Measurements from ENCODE around the gene ZNF124.
"Not testable (repeated sequence)": the region's sequence is repeated elsewhere in the genome, so short reads cannot be mapped to it uniquely, and the experiment has no call there.

Gene ZNF124

GRCh38 chr1:247147781-247148180, 24.0 kb downstream of the ZNF124 start:
- in situ Hi-C loops (cut with HindIII; ENCODE audit: low sequenced_read_pairs), result no loop called here
- no peak for DNase-seq (ENCODE audit: low read depth)
- no peak for TF ChIP-seq CTCF (IDR thresholded peaks at IDR 0.05; ENCODE audit: low read depth, low read length, missing control alignments)
- no peak overlapping the region for H3K4me3 ChIP-seq (ENCODE audit: low read depth, low read length)

- in situ Hi-C loops (cut with HindIII; ENCODE audit: low sequenced_read_pairs); DNase-seq (ENCODE audit: low read depth); H3K4me3 ChIP-seq (ENCODE audit: low read depth, low read length): not testable (repeated sequence)
Measured at GRCh38 chr1:247147120-247147519, 24.7 kb downstream of the ZNF124 start.

- in situ Hi-C loops (cut with HindIII; ENCODE audit: low sequenced_read_pairs), result no loop called here
- no peak for DNase-seq (ENCODE audit: low read depth)
- no peak for TF ChIP-seq CTCF (IDR thresholded peaks at IDR 0.05; ENCODE audit: low read depth, low read length, missing control alignments)
- H3K4me3 ChIP-seq (ENCODE audit: low read depth, low read length), result no peak overlapping the region
Measured at GRCh38 chr1:247146671-247147070, 25.1 kb downstream of the ZNF124 start.

GRCh38 chr1:247145279-247145678, 26.5 kb downstream of the ZNF124 start:
- TF ChIP-seq CTCF (IDR thresholded peaks at IDR 0.05; ENCODE audit: low read depth, low read length, missing control alignments), result no peak
- in situ Hi-C loops (cut with HindIII; ENCODE audit: low sequenced_read_pairs), result no loop called here

GRCh38 chr1:247139557-247139956, 32.3 kb downstream of the ZNF124 start:
- DNase-seq (ENCODE audit: low read depth); H3K4me3 ChIP-seq (ENCODE audit: low read depth, low read length); in situ Hi-C loops (cut with HindIII; ENCODE audit: low sequenced_read_pairs): not testable (repeated sequence)

More at GRCh38 chr1:247145279-247145678, 26.5 kb downstream of the ZNF124 start:
- H3K4me3 ChIP-seq (ENCODE audit: low read depth, low read length), result no peak overlapping the region
- DNase-seq (ENCODE audit: low read depth), result no peak

- no peak for DNase-seq (ENCODE audit: low read depth)
- TF ChIP-seq CTCF (IDR thresholded peaks at IDR 0.05; ENCODE audit: low read depth, low read length, missing control alignments), result no peak
- no peak overlapping the region for H3K4me3 ChIP-seq (ENCODE audit: low read depth, low read length)
- in situ Hi-C loops (cut with HindIII; ENCODE audit: low sequenced_read_pairs), result no loop called here
Measured at GRCh38 chr1:247131236-247131635, 40.6 kb downstream of the ZNF124 start.

GRCh38 chr1:247127519-247128282, 44.1 kb downstream of the ZNF124 start:
- in situ Hi-C loops (cut with HindIII; ENCODE audit: low sequenced_read_pairs); DNase-seq (ENCODE audit: low read depth): not testable (repeated sequence)
- H3K4me3 ChIP-seq (ENCODE audit: low read depth, low read length), result peak overlapping the region; percentile 22

- in situ Hi-C loops (cut with HindIII; ENCODE audit: low sequenced_read_pairs); DNase-seq (ENCODE audit: low read depth); H3K4me3 ChIP-seq (ENCODE audit: low read depth, low read length): not testable (repeated sequence)
Measured at GRCh38 chr1:247126601-247127000, 45.2 kb downstream of the ZNF124 start.

GRCh38 chr1:247126166-247126565, 45.7 kb downstream of the ZNF124 start:
- DNase-seq (ENCODE audit: low read depth); in situ Hi-C loops (cut with HindIII; ENCODE audit: low sequenced_read_pairs); H3K4me3 ChIP-seq (ENCODE audit: low read depth, low read length): not testable (repeated sequence)
